Mesothelial cell of epicardium (in vitro differentiated cells): Measurements from ENCODE around the gene ALS2. TPM values are rescaled to one million over a fixed set of nuclear protein-coding genes. Genes with fewer than 3 reads are reported as not detected.
"Not testable (repeated sequence)": the region's sequence is repeated elsewhere in the genome, so short reads cannot be mapped to it uniquely, and the experiment has no call there.

ENCODE experiments used
- DNase-seq, 2 experiments: peaks; one replicate each; pipeline ENCODE4 v3.0.0; 2021; ENCODE audit warnings: low spot score in 2 of 2; ENCODE audit not compliant: unreplicated experiment in 2 of 2
- H3K27ac Mint-ChIP-seq: 2 replicates; pipeline ENCODE4 v1.8.0; 2021; ENCODE audit warnings: mixed read lengths
- H3K27me3 Mint-ChIP-seq: 2 replicates; pipeline ENCODE4 v1.8.0; 2021; ENCODE audit warnings: low read depth, mixed read lengths
- H3K36me3 Mint-ChIP-seq: 2 replicates; pipeline ENCODE4 v1.8.0; 2021; ENCODE audit warnings: mixed read lengths
- H3K4me1 Mint-ChIP-seq: 2 replicates; pipeline ENCODE4 v1.8.0; 2021; ENCODE audit warnings: mixed read lengths
- H3K4me3 Mint-ChIP-seq: 2 replicates; pipeline ENCODE4 v1.8.0; 2021; ENCODE audit warnings: mild to moderate bottlenecking, moderate library complexity, mixed read lengths
- H3K9me3 Mint-ChIP-seq: 2 replicates; pipeline ENCODE4 v1.8.0; 2021; ENCODE audit warnings: mixed read lengths
- total RNA-seq: library from RNA; stranded (reverse); gene quantifications from 3 replicates; pipeline ENCODE4 v1.2.1, GENCODE V29; 2021
- TF ChIP-seq, protein P1 (sequence below): fragments of 200-600 bp; sonication (generic); IDR thresholded peaks from one replicate; pipeline ENCODE4 v1.5.0; 2021; ENCODE audit warnings: antibody characterized with exemption; ENCODE audit not compliant: unreplicated experiment

Gene ALS2
- total RNA-seq, 1 donor from 2014 or later: 36.1 TPM

DNA sequence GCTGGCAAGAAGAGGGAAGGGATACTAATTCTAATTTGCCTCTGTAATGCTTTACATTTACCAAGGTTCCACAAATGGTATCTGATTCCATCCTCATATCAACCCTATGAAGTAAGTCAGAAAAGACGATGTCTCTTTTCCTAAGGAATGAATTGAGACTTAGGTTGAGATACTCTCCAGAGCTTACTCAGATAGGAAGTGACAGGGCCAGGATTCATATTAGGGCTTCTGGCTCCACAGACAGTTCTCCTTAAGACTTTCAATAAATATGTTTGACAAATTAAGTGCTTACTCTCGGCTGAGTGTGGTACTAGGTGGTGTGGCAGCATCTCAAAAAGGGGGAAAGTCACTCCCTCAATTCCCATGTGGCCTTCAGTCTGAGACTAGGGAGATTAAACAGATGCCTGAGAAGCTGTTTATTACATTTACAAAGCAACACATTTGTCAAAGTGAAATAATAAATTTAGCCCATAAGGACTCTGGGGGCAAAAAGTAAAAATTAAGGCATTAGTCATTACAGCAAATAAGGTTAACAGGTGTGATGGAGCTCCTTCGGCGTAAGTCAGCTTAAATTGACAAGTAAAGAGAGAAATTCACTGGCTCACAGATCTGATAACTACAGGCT lies 39.8 kb upstream of the ALS2 start:
- peaks cover 6% of the 10 kb centered on the region for H3K36me3 Mint-ChIP-seq
- peak overlapping the region; percentile 11 for H3K27ac Mint-ChIP-seq
- H3K4me1 Mint-ChIP-seq: peaks cover 19% of the 10 kb centered on the region
- no peaks in the 10 kb centered on the region for H3K27me3 Mint-ChIP-seq
- DNase-seq: no peak
- TF ChIP-seq, protein P1, sequence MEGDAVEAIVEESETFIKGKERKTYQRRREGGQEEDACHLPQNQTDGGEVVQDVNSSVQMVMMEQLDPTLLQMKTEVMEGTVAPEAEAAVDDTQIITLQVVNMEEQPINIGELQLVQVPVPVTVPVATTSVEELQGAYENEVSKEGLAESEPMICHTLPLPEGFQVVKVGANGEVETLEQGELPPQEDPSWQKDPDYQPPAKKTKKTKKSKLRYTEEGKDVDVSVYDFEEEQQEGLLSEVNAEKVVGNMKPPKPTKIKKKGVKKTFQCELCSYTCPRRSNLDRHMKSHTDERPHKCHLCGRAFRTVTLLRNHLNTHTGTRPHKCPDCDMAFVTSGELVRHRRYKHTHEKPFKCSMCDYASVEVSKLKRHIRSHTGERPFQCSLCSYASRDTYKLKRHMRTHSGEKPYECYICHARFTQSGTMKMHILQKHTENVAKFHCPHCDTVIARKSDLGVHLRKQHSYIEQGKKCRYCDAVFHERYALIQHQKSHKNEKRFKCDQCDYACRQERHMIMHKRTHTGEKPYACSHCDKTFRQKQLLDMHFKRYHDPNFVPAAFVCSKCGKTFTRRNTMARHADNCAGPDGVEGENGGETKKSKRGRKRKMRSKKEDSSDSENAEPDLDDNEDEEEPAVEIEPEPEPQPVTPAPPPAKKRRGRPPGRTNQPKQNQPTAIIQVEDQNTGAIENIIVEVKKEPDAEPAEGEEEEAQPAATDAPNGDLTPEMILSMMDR: no peak
- peaks cover 7% of the 10 kb centered on the region for H3K9me3 Mint-ChIP-seq
- H3K4me3 Mint-ChIP-seq: no peak overlapping the region

DNA sequence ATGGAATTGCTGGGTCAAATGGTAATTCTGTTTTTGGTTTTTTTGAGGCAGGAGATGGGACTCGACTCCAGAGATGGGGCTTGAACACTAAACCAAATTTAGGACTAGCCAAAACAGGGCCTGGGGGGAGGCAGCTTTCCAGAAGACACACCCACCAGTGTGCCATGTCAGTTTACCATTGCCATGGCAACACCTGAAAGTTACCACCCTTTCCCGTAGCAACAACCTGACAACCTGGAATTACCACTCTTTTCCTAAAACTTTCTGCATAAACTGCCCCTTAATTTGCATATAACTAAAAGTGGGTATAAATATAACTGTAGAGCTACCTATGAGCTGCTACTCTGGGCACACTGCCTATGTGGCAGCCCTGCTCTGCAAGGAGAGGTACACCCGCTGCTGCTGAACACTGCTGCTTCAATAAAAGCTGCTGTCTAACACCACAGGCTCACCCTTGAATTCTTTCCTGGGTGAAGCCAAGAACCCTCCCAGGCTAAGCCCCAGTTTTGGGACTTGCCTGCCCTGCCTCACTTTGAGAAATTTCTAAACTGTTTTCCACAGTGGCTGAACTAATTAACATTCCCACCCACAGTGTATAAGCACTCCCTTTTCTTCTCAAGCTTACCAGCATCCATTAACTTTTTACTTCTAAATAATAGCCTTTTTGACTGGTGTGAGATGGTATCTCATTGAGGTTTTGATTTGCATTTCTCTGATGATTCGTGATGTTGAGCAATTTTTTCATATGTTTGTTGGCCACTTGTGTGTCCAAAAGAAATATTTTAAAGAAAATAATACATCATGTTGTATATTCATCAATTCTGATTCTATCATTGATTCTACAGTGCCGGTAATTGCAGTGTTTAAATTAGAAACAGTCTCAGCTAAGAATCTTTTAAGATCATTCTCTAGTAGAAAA lies 36.2 kb upstream of the ALS2 start:
- TF ChIP-seq, protein P1: no peak
- Mint-ChIP-seq H3K9me3 (peaks cover 6% of the 10 kb centered on the region), H3K4me3 (no peak overlapping the region), H3K36me3 (peaks cover 6% of the 10 kb centered on the region), H3K27me3 (no peaks in the 10 kb centered on the region), H3K4me1 (peaks cover 24% of the 10 kb centered on the region), H3K27ac (no peak overlapping the region)
- DNase-seq: no peak

DNA sequence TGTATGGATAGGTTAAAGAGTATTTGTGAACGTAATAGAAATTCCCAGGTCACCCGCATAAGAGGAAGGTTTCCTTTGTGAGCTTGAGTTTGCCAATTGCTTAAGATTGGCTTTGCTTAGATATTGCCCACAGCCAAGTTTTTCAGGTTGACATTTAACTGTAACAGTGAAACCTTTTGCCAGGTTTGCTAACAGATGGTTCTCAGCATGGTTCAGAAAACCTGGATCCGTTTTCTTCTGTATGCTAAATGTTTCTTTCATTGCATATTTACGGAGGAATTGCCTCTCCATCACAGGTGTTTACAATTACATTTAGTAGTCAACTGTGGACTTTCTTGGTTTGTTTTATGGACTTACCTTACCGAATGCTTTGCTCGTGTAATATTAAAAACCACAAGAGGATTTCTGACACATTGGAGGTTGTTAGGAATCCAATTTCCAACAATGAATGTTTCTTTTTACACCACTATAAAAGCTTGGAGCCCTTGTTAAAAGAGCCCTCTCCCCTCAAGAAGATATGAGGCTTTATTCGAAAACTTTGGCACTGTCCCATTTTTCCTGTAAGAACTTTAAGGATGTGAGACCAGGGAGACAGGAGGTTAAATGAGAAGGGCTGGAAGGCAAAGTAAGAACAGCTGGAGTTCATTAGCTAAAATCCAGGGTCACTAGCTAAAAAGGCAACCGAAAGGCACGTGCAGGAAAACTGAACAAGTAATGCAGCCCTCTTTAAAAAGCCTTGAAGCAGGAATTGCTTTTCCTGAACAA lies 33.4 kb upstream of the ALS2 start:
- peak overlapping the region; percentile 26 for H3K27ac Mint-ChIP-seq
- DNase-seq: no peak
- H3K4me3 Mint-ChIP-seq: no peak overlapping the region
- H3K36me3 Mint-ChIP-seq: peaks cover 6% of the 10 kb centered on the region
- no peaks in the 10 kb centered on the region for H3K27me3 Mint-ChIP-seq
- H3K4me1 Mint-ChIP-seq: peaks cover 29% of the 10 kb centered on the region
- H3K9me3 Mint-ChIP-seq: peaks cover 6% of the 10 kb centered on the region
- TF ChIP-seq, protein P1: no peak

DNA sequence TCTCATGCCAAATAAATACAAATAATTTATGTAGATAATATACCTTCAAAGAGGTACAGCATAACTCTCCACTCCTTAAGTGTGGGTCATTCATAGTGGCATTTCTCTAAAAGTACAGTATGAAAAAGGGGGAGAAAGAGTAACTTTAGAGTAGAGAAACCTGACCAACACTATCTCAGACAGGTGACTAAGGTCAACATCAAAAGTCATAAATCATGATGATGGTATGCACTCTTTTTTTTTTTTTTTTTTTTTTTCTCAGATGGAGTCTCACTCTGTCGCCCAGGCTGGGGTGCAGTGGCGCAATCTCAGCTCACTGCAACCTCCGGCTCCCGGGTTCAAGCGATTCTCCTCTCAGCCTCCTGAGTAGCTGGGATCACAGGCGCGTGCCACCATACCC lies 29.9 kb upstream of the ALS2 start:
- DNase-seq, H3K27ac Mint-ChIP-seq, H3K9me3 Mint-ChIP-seq, H3K36me3 Mint-ChIP-seq, H3K4me3 Mint-ChIP-seq, H3K27me3 Mint-ChIP-seq: not testable (repeated sequence)
- peaks cover 60% of the 10 kb centered on the region for H3K4me1 Mint-ChIP-seq

DNA sequence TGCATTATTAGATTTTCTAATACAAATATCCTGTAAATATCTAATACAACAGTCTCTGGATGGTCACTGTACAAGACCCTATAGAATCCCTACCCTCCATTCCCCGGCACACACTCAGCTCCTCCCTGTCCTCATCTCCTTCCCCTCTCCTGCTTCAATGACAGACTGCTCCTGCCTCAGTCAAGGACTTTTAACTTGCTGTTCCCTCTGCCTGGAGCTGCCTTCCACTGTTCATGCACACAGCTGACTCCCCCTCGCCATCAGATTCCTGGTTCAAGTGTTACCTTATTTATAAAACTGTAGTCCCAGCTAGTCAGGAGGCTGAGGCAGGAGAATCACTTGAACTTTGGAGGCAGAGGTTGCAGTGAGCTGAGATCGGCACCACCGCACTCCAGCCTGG lies 28.9 kb upstream of the ALS2 start:
- Mint-ChIP-seq H3K9me3 (no peaks in the 10 kb centered on the region), H3K27ac (peak overlapping the region; percentile 55), H3K4me3 (no peak overlapping the region), H3K27me3 (no peaks in the 10 kb centered on the region), H3K36me3 (no peaks in the 10 kb centered on the region), H3K4me1 (peaks cover 60% of the 10 kb centered on the region)
- no peak for DNase-seq
- TF ChIP-seq, protein P1: no peak
